MG63 (cell line): ENCODE results near the gene MTERF4. TPM values are rescaled to one million over a fixed set of nuclear protein-coding genes. Genes with fewer than 3 reads are reported as not detected.

Source experiments
- DNase-seq: peaks from one replicate; pipeline ENCODE4 v3.0.0-alpha.2; 2020
- H3K27me3 ChIP-seq: fragments of 250-450 bp; sonication (Bioruptor Pico); 2 replicates; pipeline ENCODE4 v1.5.1; 2020; ENCODE audit warnings: mild to moderate bottlenecking, moderate library complexity
- H3K36me3 ChIP-seq: fragments of 250-450 bp; sonication (Bioruptor Pico); 2 replicates; pipeline ENCODE4 v1.5.1; 2020; ENCODE audit warnings: mild to moderate bottlenecking, moderate library complexity
- H3K4me3 ChIP-seq: fragments of 250-450 bp; sonication (Bioruptor Pico); 2 replicates; pipeline ENCODE4 v1.5.1; 2020; ENCODE audit warnings: mild to moderate bottlenecking, moderate library complexity
- H3K9me3 ChIP-seq: fragments of 250-450 bp; sonication (Bioruptor Pico); 2 replicates; pipeline ENCODE4 v1.5.1; 2020; ENCODE audit warnings: mild to moderate bottlenecking, moderate library complexity
- total RNA-seq: library from RNA; depleted of rRNA; stranded (reverse); fragments of >200 nt; shearing (Covaris generic); gene quantifications from 2 replicates; pipeline ENCODE4 v1.2.3, GENCODE V29; 2014; ENCODE audit warnings: low replicate concordance; rRNA removed

Gene MTERF4
- total RNA-seq, 1 experiment from 2014 or later, result 18.9 TPM

- Histone ChIP-seq H3K27me3 (no peaks in the 10 kb centered on the region), H3K36me3 (no peaks in the 10 kb centered on the region), H3K4me3 (no peak overlapping the region), H3K9me3 (no peaks in the 10 kb centered on the region)
- no peak for DNase-seq
These were observed 40.8 kb downstream of the MTERF4 start for GRCh38 chr2:241061275-241061674.

GRCh38 chr2:241053576-241054251 lies 48.4 kb downstream of the MTERF4 start:
- no peaks in the 10 kb centered on the region for H3K27me3 ChIP-seq
- H3K9me3 ChIP-seq, result no peaks in the 10 kb centered on the region
- DNase-seq, result no peak
- H3K4me3 ChIP-seq, result no peak overlapping the region
- H3K36me3 ChIP-seq, result no peaks in the 10 kb centered on the region

GRCh38 chr2:241052677-241053360 lies 49.3 kb downstream of the MTERF4 start:
- Histone ChIP-seq H3K9me3 (no peaks in the 10 kb centered on the region), H3K36me3 (no peaks in the 10 kb centered on the region), H3K27me3 (no peaks in the 10 kb centered on the region), H3K4me3 (no peak overlapping the region)
- no peak for DNase-seq

GRCh38 chr2:241051578-241052487 lies 50.3 kb downstream of the MTERF4 start:
- DNase-seq, result no peak
- H3K36me3 ChIP-seq, result no peaks in the 10 kb centered on the region

GRCh38 chr2:241050624-241051577 lies 51.2 kb downstream of the MTERF4 start:
- H3K27me3 ChIP-seq, result no peaks in the 10 kb centered on the region
- H3K4me3 ChIP-seq, result no peak overlapping the region
- DNase-seq, result no peak
- H3K9me3 ChIP-seq, result no peaks in the 10 kb centered on the region
- no peaks in the 10 kb centered on the region; the same call in 1 of the 2 replicates for H3K36me3 ChIP-seq

More at GRCh38 chr2:241051578-241052487, 50.3 kb downstream of the MTERF4 start:
- no peaks in the 10 kb centered on the region for H3K9me3 ChIP-seq
- H3K27me3 ChIP-seq, result no peaks in the 10 kb centered on the region
- H3K4me3 ChIP-seq, result no peak overlapping the region

- no peak for DNase-seq
- Histone ChIP-seq H3K36me3 (no peaks in the 10 kb centered on the region; the same call in 1 of the 2 replicates), H3K4me3 (no peak overlapping the region), H3K27me3 (no peaks in the 10 kb centered on the region), H3K9me3 (0 out of 2 replicates have a peak, but pooled peaks cover 3% of the 10 kb centered on the region)
These were observed 52.1 kb downstream of the MTERF4 start for GRCh38 chr2:241049739-241050623.

GRCh38 chr2:241048949-241049343 lies 53.1 kb downstream of the MTERF4 start:
- Histone ChIP-seq H3K36me3 (no peaks in the 10 kb centered on the region; the same call in 1 of the 2 replicates), H3K27me3 (no peaks in the 10 kb centered on the region), H3K9me3 (0 out of 2 replicates have a peak, but pooled peaks cover 3% of the 10 kb centered on the region), H3K4me3 (no peak overlapping the region)
- DNase-seq, result no peak

GRCh38 chr2:241048149-241048948 lies 53.7 kb downstream of the MTERF4 start:
- H3K27me3 ChIP-seq, result no peaks in the 10 kb centered on the region
- H3K4me3 ChIP-seq, result no peak overlapping the region
- no peak for DNase-seq
- H3K36me3 ChIP-seq, result no peaks in the 10 kb centered on the region; the same call in 1 of the 2 replicates
- 0 out of 2 replicates have a peak, but pooled peaks cover 3% of the 10 kb centered on the region for H3K9me3 ChIP-seq

- Histone ChIP-seq H3K27me3 (no peaks in the 10 kb centered on the region), H3K9me3 (0 out of 2 replicates have a peak, but pooled peaks cover 3% of the 10 kb centered on the region), H3K36me3 (no peaks in the 10 kb centered on the region; the same call in 1 of the 2 replicates), H3K4me3 (no peak overlapping the region)
- DNase-seq, result no peak
These were observed 54.7 kb downstream of the MTERF4 start for GRCh38 chr2:241047253-241048010.

Other genes starting within 250 kb of the MTERF4 start
- gene AGXT, start 233.5 kb downstream of the MTERF4 start, total RNA-seq, result not detected in 2 replicates
- not detected in 2 replicates for gene MAB21L4, start 206.1 kb downstream of the MTERF4 start, total RNA-seq
- gene CROCC2, start 196.0 kb downstream of the MTERF4 start, total RNA-seq, result not detected in 2 replicates
- gene SNED1, start 103.7 kb downstream of the MTERF4 start, total RNA-seq, result 2.6 and 5.1 TPM in 2 replicates
- gene PASK, start 47.2 kb upstream of the MTERF4 start, total RNA-seq, result 3.7 and 21.6 TPM in 2 replicates
- 80.2 and 89.2 TPM in 2 replicates for gene PPP1R7, start 48.2 kb upstream of the MTERF4 start, total RNA-seq
- gene ANO7, start 86.4 kb upstream of the MTERF4 start, total RNA-seq, result 0.10 TPM in 1 of 2 replicates, not detected in the other
- gene HDLBP, start 213.4 kb upstream of the MTERF4 start, total RNA-seq, result 383 and 447 TPM in 2 replicates
- gene SEPTIN2, start 213.6 kb upstream of the MTERF4 start, total RNA-seq, result 348 and 489 TPM in 2 replicates